ENCODE data around the gene FBN2.

Gene FBN2

GRCh38 chr5:128413356-128413755, 124.7 kb downstream of the FBN2 start:
- no peak overlapping the region for H3K4me3 ChIP-seq (replicated peaks; ENCODE audit: low read depth, low read length)
- TF ChIP-seq CTCF (IDR thresholded peaks at IDR 0.05; ENCODE audit: low read length, missing control alignments) = no peak
- DNase-seq (ENCODE audit: low read depth) = peak; percentile 36

- TF ChIP-seq CTCF (IDR thresholded peaks at IDR 0.05; ENCODE audit: low read length, missing control alignments) = no peak
- no peak overlapping the region for H3K4me3 ChIP-seq (replicated peaks; ENCODE audit: low read depth, low read length)
- DNase-seq (ENCODE audit: low read depth) = no peak
Measured at GRCh38 chr5:128412145-128412930, 125.7 kb downstream of the FBN2 start.

DNA sequence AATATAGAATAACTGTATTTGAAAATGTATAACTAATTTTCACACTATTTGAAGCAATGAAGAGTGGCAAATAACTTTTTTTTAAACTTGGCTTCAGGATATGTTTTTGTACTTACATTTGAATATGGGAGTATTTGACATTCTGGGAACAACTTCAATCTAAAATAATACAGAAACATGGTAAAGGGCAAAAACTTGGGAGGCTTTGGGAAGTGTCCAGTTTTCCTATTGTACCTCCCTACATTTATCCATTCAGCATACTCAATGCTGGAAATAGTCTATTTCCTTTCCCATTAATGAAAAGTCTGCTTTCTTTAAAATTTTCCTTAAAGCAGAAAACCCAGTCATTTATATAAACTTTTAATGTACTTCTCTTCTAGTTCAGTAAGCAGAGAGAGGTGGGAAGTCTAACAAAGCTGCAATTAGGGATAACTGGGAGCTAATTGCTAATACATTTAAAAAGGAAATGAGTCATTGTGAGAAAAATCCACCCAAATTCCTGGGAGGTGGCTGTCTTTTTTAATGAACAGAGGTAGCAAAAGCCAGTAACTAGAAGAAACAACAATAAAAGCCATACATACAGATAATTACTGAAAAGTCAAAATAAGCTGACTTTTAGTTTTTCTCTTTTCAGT, 128.8 kb downstream of the FBN2 start:
- DNase-seq (ENCODE audit: low read depth) = no peak
- no peak for TF ChIP-seq CTCF (IDR thresholded peaks at IDR 0.05; ENCODE audit: low read length, missing control alignments)
- H3K4me3 ChIP-seq (replicated peaks; ENCODE audit: low read depth, low read length) = no peak overlapping the region

DNA sequence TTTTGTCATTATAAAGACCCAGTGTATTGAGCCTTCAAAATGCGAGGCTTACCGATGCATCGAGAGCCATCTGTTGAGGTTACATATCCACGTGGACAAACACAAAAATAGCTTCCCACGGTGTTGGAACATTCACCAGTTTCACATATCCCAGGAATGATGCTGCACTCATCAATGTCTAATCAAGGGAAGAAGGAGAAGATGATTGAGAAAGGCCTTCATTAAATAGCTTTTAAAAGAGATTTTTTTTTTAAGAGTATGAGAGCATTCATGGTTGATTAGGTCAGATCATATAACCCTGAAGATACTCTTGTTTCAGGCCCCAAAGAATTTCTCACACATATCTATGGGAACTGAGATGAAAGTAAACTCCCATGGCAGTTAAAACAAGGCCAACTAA, 129.4 kb downstream of the FBN2 start:
- no peak for DNase-seq (ENCODE audit: low read depth)
- TF ChIP-seq CTCF (IDR thresholded peaks at IDR 0.05; ENCODE audit: low read length, missing control alignments) = no peak
- no peak overlapping the region for H3K4me3 ChIP-seq (replicated peaks; ENCODE audit: low read depth, low read length)

- no peak for TF ChIP-seq CTCF (IDR thresholded peaks at IDR 0.05; ENCODE audit: low read length, missing control alignments)
- no peak for DNase-seq (ENCODE audit: low read depth)
- H3K4me3 ChIP-seq (replicated peaks; ENCODE audit: low read depth, low read length) = no peak overlapping the region
Measured at GRCh38 chr5:128407944-128408343, 130.1 kb downstream of the FBN2 start.

- DNase-seq (ENCODE audit: low read depth) = no peak
- TF ChIP-seq CTCF (IDR thresholded peaks at IDR 0.05; ENCODE audit: low read length, missing control alignments) = no peak
- H3K4me3 ChIP-seq (replicated peaks; ENCODE audit: low read depth, low read length) = no peak overlapping the region
Measured at GRCh38 chr5:128406803-128407202, 131.2 kb downstream of the FBN2 start.
